MG63 (cell line): Measurements from ENCODE around the gene ACTC1. TPM values are rescaled to one million over a fixed set of nuclear protein-coding genes. Genes with fewer than 3 reads are reported as not detected.
"Not testable (repeated sequence)": the region's sequence is repeated elsewhere in the genome, so short reads cannot be mapped to it uniquely, and the experiment has no call there.

Source experiments
- DNase-seq: peaks from one replicate; pipeline ENCODE4 v3.0.0-alpha.2; 2020
- H3K27me3 ChIP-seq: fragments of 250-450 bp; sonication (Bioruptor Pico); 2 replicates; pipeline ENCODE4 v1.5.1; 2020; ENCODE audit warnings: mild to moderate bottlenecking, moderate library complexity
- H3K36me3 ChIP-seq: fragments of 250-450 bp; sonication (Bioruptor Pico); 2 replicates; pipeline ENCODE4 v1.5.1; 2020; ENCODE audit warnings: mild to moderate bottlenecking, moderate library complexity
- H3K4me3 ChIP-seq: fragments of 250-450 bp; sonication (Bioruptor Pico); 2 replicates; pipeline ENCODE4 v1.5.1; 2020; ENCODE audit warnings: mild to moderate bottlenecking, moderate library complexity
- H3K9me3 ChIP-seq: fragments of 250-450 bp; sonication (Bioruptor Pico); 2 replicates; pipeline ENCODE4 v1.5.1; 2020; ENCODE audit warnings: mild to moderate bottlenecking, moderate library complexity
- total RNA-seq: library from RNA; depleted of rRNA; stranded (reverse); fragments of >200 nt; shearing (Covaris generic); gene quantifications from 2 replicates; pipeline ENCODE4 v1.2.3, GENCODE V29; 2014; ENCODE audit warnings: low replicate concordance

Gene ACTC1
- total RNA-seq, 1 experiment from 2014 or later = not detected

DNA sequence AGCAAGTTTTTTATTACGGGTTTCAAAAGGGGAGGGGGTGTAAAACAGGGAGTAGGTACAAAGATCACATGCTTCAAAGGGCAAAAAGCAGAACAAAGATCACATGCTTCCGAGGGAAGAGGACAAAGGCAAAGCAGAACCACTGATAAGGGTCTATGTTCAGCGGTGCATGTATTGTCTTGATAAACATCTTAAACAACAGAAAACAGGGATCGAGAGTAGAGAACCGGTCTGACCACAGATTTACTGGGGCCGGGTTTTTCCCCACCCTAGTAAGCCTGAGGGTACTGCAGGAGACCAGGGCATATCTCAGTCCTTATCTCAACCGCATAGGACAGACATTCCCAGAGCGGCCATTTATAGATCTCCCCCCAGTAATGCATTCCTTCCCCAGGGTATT, 11.9 kb upstream of the ACTC1 start:
- H3K27me3 ChIP-seq, DNase-seq, H3K4me3 ChIP-seq, H3K36me3 ChIP-seq, H3K9me3 ChIP-seq: not testable (repeated sequence)

DNA sequence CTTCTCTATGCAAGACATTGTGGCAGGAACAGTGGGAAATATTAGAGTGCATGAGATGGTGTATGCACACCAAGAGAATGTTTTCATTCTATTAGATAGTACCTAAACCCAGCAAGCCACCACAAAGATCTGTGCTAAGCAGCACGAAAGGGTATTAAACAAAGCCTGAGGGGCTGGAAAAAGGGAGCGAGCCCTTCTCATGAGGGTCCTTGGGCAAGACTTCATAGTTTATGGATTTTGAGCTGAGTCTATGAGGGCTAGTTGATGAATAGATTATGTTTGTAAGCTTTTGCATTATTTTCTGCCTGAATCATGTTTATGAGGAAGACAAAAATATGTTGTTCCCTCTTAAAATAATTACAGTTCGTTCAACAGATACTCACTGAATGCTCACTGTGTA, 9.4 kb upstream of the ACTC1 start:
- Histone ChIP-seq H3K4me3 (no peak overlapping the region), H3K36me3 (no peaks in the 10 kb centered on the region), H3K27me3 (no peaks in the 10 kb centered on the region), H3K9me3 (no peaks in the 10 kb centered on the region)
- DNase-seq = no peak

DNA sequence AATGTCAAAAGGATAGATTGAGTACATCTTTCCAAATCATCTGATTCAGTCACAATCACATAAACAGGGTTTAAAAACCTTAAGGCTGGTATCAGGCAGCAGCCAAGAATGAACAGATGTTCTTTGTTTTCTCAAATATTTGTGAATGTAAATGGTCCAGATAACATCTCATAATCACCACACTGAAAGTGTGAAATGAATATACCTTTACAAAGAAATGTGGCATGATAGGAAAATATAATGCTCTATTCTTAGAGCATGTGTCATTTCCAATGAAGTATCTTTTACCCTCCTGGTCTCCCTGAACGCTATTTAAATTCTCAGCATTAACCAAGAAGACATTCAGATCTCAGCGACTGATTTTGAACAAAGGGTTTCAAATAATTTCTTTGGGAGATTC, 8.8 kb upstream of the ACTC1 start:
- no peak for DNase-seq
- no peak overlapping the region for H3K4me3 ChIP-seq
- no peaks in the 10 kb centered on the region for H3K9me3 ChIP-seq
- no peaks in the 10 kb centered on the region for H3K27me3 ChIP-seq
- no peaks in the 10 kb centered on the region for H3K36me3 ChIP-seq

DNA sequence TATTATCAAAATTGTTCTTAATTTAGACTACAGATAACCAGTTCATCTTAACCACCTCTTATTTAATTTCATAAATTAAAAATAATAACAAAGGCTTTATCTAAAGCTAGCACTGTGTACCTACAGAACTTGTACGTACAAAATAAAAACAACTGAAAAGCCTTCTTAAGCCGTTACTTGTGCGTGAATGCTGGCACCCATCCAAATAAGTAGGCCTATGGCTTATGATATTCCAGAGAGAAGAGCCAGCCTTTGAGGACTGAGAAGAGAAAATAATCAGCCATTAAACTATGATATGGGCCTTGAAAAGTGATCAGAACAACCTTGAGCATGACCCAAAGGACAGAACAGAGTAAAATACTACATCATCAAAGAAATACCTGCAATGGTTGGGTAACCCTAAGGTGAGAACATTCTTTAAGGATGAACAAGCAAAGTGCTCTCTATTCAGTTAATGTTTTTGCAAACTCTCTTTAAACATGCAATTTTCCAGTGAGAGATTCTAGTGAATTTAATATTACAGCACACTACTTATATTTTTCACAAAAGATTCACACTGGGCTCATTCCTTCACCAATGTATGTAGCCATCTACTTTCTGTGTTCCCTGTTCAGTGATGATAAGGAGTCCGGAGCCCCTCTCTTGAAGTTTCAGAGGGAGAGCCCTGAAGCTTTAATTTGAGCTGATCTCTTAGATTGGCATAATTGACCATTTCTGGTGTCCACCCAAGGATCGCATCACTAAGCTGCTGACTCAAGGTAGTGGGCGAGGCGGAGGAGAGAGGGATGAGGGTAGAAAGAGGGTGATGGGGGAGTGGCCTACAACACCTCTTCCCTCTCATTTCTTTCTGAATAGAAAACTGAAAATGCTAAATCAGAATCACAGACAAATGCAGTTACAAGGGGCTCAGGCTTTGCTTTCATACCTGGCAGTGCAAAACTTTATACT, 7.7 kb upstream of the ACTC1 start:
- peak; percentile 21 for DNase-seq
- no peak overlapping the region for H3K4me3 ChIP-seq
- H3K27me3 ChIP-seq = no peaks in the 10 kb centered on the region
- no peaks in the 10 kb centered on the region for H3K36me3 ChIP-seq
- H3K9me3 ChIP-seq = no peaks in the 10 kb centered on the region

DNA sequence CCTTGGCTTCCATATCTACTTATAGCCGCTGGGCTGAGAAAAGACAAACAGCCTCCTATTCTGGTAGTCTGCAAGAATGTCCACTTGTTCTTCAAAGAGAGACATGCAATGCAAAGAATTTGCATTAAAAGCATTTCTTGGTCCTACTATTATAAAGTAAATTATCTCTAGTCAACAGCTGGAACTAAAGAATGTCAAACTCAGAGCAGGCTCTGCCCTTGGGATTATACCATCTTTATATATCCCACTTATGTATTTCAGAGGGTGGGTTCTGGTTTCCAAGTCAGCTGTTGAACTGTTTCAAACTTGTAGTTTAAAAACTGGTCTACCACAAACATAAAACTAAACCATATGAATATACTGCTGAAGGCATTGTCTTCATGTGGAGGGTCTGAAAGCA, 7.0 kb upstream of the ACTC1 start:
- no peaks in the 10 kb centered on the region for H3K9me3 ChIP-seq
- H3K36me3 ChIP-seq = no peaks in the 10 kb centered on the region
- H3K27me3 ChIP-seq = no peaks in the 10 kb centered on the region
- no peak for DNase-seq
- H3K4me3 ChIP-seq = no peak overlapping the region

DNA sequence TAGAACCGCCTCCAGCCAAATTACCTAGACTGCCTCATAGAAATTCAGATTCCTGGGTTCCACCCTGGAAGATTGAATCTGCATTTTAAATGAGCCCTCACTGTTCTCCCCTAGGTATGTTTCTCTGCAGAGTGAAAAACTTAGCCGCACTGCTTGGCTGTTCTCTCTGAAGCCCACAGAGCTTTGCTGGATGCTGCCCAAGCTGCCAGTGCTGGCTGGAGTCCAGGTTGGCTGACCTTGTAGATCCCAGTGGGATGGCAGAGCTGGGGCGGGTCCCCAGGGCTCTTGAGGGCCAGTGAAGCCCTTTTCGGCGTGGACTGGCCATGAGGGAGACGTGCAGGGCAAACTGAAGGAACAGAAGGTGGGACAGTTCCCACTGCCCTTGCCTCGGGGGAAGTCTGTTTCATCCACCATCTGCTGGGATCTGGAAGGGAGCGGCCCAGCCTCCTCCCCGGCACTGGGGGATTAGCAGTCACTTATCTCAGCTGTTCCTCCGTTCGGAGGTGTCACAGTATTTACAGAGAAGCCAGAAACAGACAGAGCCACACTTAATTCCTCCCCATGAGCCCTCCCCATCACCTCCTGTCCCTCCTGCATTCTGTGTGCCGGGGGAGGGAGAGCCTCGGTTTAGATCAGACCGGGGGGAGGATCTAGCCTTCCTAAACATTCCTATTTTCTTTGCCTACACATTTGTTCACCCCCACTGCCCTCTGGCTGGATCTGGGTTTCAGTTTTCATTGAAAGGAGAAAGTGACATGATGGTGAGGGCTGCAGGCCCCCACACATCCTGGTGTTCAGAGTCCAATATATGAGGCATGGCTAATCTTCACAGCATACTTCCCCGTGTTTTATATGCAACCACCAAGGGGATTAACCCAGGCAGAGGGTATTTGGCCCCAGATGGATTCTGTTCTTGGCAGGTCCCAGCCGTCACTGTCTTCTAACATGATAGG, 4.1 kb upstream of the ACTC1 start:
- peak; percentile 37 for DNase-seq
- H3K9me3 ChIP-seq = no peaks in the 10 kb centered on the region
- no peaks in the 10 kb centered on the region for H3K36me3 ChIP-seq
- no peaks in the 10 kb centered on the region for H3K27me3 ChIP-seq
- H3K4me3 ChIP-seq = no peak overlapping the region

DNA sequence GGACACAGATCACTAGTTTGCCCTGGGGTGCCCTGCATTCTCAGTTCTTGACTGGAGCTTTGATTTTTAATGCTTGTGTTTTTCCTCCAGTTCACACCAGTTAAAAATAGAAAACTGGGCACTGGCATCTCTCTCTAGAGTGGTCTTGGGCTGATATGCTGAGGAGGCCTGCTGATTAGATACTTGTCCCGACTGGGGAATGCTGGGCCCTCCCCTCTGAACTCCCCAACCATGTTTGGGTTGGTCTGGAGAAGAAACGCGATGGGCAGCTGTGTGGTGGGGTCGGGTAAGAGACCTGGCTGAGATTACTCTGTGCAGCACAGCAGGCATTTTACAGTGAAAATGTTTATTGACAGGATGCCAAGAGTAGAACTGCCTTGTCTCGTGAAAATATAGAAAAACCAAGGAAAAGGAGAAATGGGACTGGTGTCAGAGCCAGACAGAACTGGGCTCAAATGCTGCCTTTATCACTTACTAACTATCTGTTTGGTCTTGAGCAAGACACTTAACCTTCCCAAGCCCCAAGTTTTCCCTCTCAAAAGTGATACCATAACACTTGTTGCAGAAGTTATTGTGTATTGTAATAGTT, 1.6 kb upstream of the ACTC1 start:
- H3K4me3 ChIP-seq = no peak overlapping the region
- DNase-seq = no peak
- no peaks in the 10 kb centered on the region for H3K9me3 ChIP-seq
- H3K27me3 ChIP-seq = no peaks in the 10 kb centered on the region
- no peaks in the 10 kb centered on the region for H3K36me3 ChIP-seq

DNA sequence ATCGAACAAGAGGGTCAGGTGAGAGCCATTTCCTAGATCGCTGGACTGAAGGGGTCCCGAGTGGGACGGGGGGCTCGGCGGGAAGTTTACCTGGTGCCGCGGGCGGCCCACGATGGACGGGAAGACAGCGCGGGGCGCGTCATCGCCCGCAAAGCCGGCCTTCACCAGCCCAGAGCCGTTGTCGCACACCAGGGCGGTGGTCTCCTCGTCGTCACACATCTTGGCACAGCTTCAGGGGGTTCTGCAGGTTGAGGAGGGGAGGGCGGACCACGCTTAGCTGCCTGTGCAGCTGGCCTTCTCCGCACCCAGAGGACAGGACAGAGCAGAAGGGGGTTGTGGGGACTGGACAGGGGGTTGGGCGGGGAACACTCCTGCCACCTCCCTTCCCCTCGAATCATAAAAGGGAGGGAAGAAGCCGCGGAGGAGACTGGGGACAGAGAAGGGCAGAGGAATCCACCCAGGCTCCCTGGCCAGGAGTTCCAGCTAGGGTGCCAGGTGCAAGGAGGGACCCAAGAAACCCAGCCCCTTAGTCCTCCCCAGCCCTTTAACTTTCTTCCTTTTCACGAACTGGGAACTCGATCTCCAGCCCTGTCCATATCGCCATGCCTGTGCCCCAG, 651 bp downstream of the ACTC1 start:
- DNase-seq = no peak
- no peaks in the 10 kb centered on the region for H3K27me3 ChIP-seq
- no peak overlapping the region for H3K4me3 ChIP-seq

DNA sequence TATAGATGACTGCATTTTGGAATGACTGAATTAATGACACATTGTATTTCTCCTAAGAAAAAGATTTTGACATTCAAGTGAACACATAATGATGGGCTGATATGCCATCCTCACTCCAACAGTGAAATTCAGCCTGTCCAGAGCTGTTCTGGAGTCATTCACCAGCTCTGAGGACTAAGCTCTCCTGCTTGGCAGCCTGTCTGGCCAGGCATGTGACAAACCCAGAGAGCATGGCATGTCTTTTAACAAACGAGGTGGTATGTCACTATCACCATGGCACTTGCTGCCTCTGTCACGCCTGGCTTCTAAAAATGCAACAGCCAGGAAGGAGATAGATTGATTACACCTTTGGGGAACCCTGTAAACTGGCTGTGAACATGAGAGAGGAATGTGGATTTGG, 1.4 kb downstream of the ACTC1 start:
- Histone ChIP-seq H3K36me3 (no peaks in the 10 kb centered on the region), H3K4me3 (no peak overlapping the region), H3K27me3 (no peaks in the 10 kb centered on the region), H3K9me3 (no peaks in the 10 kb centered on the region)
- DNase-seq = no peak

More for the DNA sequence above, 651 bp downstream of the ACTC1 start:
- Histone ChIP-seq H3K9me3 (no peaks in the 10 kb centered on the region), H3K36me3 (no peaks in the 10 kb centered on the region)

DNA sequence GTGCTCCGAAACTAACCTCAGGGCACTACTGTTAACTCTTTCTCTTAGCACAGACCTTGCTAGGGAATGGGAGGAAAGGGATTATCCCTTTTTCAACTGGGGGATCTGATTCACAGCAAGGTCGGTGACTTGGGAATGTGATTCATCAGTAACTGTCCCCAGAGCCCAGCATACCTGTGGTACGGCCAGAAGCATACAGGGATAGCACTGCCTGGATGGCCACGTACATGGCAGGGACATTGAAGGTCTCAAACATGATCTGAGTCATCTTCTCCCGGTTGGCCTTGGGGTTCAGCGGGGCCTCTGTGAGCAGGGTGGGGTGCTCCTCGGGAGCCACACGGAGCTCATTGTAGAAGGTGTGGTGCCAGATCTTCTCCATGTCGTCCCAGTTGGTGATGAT, 2.3 kb downstream of the ACTC1 start:
- H3K4me3 ChIP-seq = no peak overlapping the region
- H3K36me3 ChIP-seq = no peaks in the 10 kb centered on the region
- no peak for DNase-seq
- H3K9me3 ChIP-seq = no peaks in the 10 kb centered on the region
- H3K27me3 ChIP-seq = no peaks in the 10 kb centered on the region

DNA sequence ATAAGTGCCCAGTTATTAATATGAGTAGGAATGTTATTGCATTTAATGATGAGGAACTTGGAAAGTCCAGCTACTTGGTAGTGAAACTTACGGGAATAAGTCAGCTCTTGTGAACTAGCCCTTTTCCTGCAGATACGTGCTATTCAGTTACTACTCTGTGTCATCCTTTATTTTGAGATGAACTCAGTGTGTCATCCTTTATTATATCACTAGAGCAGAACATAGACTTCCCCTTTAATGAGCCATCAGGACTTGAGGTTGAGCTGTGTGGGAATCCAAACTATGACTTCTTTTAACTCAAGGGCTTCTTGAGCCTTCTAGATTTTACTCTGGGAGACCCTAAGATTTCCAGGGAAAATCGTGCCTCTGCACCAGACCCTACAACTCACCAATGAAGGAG, 3.6 kb downstream of the ACTC1 start:
- H3K27me3 ChIP-seq = no peaks in the 10 kb centered on the region
- no peaks in the 10 kb centered on the region for H3K9me3 ChIP-seq
- H3K4me3 ChIP-seq = no peak overlapping the region
- no peak for DNase-seq
- no peaks in the 10 kb centered on the region for H3K36me3 ChIP-seq

DNA sequence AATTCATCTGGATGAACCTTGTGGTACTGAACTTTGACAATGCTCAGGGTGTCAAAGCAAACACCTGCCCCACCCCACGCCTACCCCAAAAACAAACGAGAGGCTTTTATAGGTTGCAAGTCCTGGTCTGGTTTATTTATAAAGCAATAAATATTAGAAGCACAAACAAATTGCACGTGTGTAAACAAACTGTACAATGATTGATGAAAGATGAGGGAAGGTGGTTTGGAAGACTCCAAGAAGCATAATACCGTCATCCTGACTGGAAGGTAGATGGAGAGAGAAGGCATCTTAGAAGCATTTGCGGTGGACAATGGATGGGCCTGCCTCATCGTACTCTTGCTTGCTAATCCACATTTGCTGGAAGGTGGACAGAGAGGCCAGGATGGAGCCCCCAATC, 5.2 kb downstream of the ACTC1 start:
- Histone ChIP-seq H3K4me3 (no peak overlapping the region), H3K9me3 (no peaks in the 10 kb centered on the region), H3K36me3 (no peaks in the 10 kb centered on the region), H3K27me3 (no peaks in the 10 kb centered on the region)
- no peak for DNase-seq

DNA sequence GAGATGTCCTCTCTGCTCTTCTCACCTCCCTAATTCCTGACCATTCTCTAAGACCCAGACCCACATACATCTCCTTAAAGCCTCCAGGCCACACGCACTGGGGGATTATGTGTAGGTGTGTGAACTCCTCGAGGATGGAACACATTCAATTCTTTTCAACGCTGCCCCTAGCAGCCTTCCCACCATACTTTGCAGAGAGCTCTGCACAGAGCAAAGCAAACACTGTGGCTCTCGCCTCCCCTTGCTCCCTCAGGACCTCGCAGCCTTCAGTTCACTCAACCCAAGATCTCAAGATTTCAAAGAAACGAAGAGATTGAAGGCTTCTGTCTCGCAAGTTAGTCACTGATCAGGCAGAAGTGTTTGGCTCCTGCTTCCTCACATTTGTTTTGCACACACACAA, 6.0 kb downstream of the ACTC1 start:
- Histone ChIP-seq H3K36me3 (no peaks in the 10 kb centered on the region), H3K4me3 (no peak overlapping the region), H3K27me3 (no peaks in the 10 kb centered on the region), H3K9me3 (no peaks in the 10 kb centered on the region)
- DNase-seq = no peak

DNA sequence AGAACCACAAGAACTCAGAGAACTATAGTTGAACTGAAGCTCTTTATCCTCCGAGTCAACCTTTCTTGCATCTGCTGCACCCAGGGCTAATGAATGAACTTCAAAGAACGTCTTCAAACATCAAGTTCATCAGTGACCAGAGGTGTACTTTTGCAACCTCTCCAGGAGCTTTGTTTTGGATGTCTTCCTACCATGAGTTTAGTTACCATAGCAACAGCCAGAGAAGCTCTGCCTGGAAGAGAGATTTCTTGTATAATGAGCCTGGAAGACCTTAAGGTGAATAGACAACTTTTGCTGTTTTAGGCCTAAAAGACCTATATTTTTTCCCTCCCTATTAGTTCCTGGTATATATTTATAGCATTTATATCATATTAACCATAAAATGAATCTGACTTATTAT, 9.1 kb downstream of the ACTC1 start:
- Histone ChIP-seq H3K4me3 (no peak overlapping the region), H3K36me3 (no peaks in the 10 kb centered on the region), H3K27me3 (no peaks in the 10 kb centered on the region), H3K9me3 (0 out of 2 replicates have a peak, but pooled peaks cover under 1% of the 10 kb centered on the region)
- DNase-seq = no peak

DNA sequence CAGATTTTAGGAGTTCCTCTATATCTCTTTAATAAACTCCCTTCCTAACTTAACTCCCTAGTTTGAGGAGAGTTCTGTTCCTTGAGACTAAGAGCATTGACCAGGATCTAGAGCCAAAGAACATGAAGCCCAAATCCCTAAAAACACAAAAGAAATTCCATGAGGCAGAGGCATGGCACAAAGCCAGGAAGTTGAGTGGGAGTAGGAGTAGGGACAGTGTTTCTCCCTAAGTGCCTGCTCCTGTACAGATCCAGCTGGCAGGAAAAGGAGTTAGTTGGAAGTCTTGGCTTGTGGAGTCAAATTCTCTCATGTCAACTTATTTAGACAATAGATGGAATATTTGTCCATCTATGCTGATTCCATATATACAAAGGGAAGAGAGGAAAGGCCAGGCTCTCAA, 11.4 kb downstream of the ACTC1 start:
- DNase-seq = peak; percentile 60
- no peaks in the 10 kb centered on the region for H3K36me3 ChIP-seq
- no peak overlapping the region for H3K4me3 ChIP-seq
- peaks cover 4% of the 10 kb centered on the region; the same call in 1 of the 2 replicates for H3K9me3 ChIP-seq
- H3K27me3 ChIP-seq = no peaks in the 10 kb centered on the region

DNA sequence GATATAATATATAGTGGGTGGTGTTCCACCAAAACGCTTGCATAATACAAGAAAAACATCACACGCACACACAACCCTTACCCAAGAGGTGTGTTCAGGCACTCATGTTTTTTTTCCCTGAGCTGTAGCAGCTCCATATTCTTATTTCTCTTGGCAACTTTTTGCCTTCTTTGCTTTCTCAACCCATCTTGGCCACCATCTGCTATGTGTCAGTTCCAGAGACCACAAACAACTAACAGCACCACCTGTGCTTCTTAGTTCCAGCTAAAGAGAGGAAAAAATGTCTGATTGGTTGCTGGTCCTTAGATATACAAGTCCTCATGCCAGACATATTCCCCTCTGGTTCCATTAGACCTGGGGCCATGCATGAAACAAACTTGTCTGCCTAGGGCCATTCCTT, 11.9 kb downstream of the ACTC1 start:
- H3K4me3 ChIP-seq = no peak overlapping the region
- no peaks in the 10 kb centered on the region for H3K36me3 ChIP-seq
- H3K27me3 ChIP-seq = no peaks in the 10 kb centered on the region
- no peak for DNase-seq
- H3K9me3 ChIP-seq = peaks cover 4% of the 10 kb centered on the region; the same call in 1 of the 2 replicates

DNA sequence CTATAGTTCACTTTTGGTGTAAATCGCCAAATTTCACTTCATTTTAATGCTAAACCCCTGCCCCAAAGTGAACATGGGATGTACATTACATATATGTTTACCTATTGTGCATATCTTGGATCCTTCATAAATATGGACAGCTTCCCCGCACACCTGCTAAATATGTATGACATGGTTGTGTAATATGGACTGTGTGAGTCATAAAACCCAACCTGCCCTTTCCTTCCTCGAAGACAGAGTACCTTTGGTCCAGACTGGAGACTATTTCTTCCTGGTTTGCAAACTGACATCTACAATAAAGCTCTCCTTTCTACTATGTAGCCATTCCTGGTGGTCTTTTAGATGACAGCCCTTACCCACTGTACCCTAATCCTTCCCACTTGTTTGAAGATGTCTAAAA, 12.4 kb downstream of the ACTC1 start:
- H3K4me3 ChIP-seq = no peak overlapping the region
- DNase-seq = no peak
- H3K36me3 ChIP-seq = no peaks in the 10 kb centered on the region

More for the DNA sequence above, 12.4 kb downstream of the ACTC1 start:
- Histone ChIP-seq H3K27me3 (no peaks in the 10 kb centered on the region), H3K9me3 (peaks cover 4% of the 10 kb centered on the region; the same call in 1 of the 2 replicates)
